Psoas muscle (tissue), 8 donors: ENCODE measurements around the gene NEURL1. TPM values are rescaled to one million over a fixed set of nuclear protein-coding genes. Genes with fewer than 3 reads are reported as not detected.
A peak's percentile ranks its signal among the peaks of the same experiment; 100 is the strongest.

Source experiments
- ATAC-seq, 4 donors: fragments of 200-7000 bp; cut with Tn5 transposase; one replicate each; pipeline ENCODE4 v1.9.1; 2020; ENCODE audit warnings: moderate library complexity in 3 of 4, mild to moderate bottlenecking in 2 of 4
- DNase-seq, 2 donors: peaks; one replicate each; pipeline ENCODE4 v3.0.0-alpha.2; 2020
- H3K27ac ChIP-seq: fragments of 200-600 bp; one replicate; pipeline ENCODE4 v1.8.0; 2022
- H3K27me3 ChIP-seq, 3 donors: fragments of 200-600 bp in 1 of 3; one replicate each; pipeline versions ENCODE4 v1.6.1 to v1.8.0; 2013 to 2022; ENCODE audit warnings: low read length in 2 of 3, mild to moderate bottlenecking in 2 of 3, moderate library complexity in 1 of 3; ENCODE audit not compliant: insufficient read depth in 3 of 3
- H3K36me3 ChIP-seq, 2 donors: fragments of 200-600 bp in 1 of 2; one replicate each; pipeline versions ENCODE4 v1.6.1 to v1.8.0; 2013 to 2022; ENCODE audit warnings: low read depth in 1 of 2, mild to moderate bottlenecking in 1 of 2, moderate library complexity in 1 of 2; ENCODE audit not compliant: insufficient read depth in 1 of 2
- H3K4me1 ChIP-seq: fragments of 200-600 bp; one replicate; pipeline ENCODE4 v1.8.0; 2022
- H3K4me3 ChIP-seq: fragments of 200-600 bp; one replicate; pipeline ENCODE4 v1.8.0; 2022; ENCODE audit warnings: mild to moderate bottlenecking
- H3K9me3 ChIP-seq: fragments of 200-600 bp; one replicate; pipeline ENCODE4 v1.8.0; 2022
- WGBS, 3 donors: extraction: QIAGEN DNeasy Blood & Tissue Kit; methylation state at CpG; one replicate each; pipeline versions ENCODE4 v1.1.6 to v1.1.7; 2013; 5-methylcytosine and 5-hydroxymethylcytosine counted together
- intact Hi-C, 2 donors: fragments of 100-400 bp; cut with DNase I; formaldehyde crosslinking; loops; one replicate each; pipeline versions ENCODE4 v1.11.0 to v1.14.2; 2022
- polyA plus RNA-seq, 3 donors: library from polyadenylated mRNA; stranded (reverse); fragments of 200-250 nt; gene quantifications; one replicate each; pipeline ENCODE4 v1.2.3, GENCODE V29; 2013
- total RNA-seq, 4 donors: library from RNA; stranded (reverse); fragmentation: NEBNext Ultra II Directional in 2 of 4; extraction: Animal tissue kit (Norgen Biotek cat#: 25700) in 2 of 4; gene quantifications; one replicate each; pipeline versions ENCODE4 v1.2.1 to v1.2.4, GENCODE V29; 2021 to 2023
- TF ChIP-seq, protein P1 (sequence below): fragments of 200-600 bp; IDR thresholded peaks from one replicate; pipeline ENCODE4 v1.8.0; 2022; ENCODE audit warnings: antibody characterized with exemption
- donor health status: healthy with polysubstance abuse.
- donor health status: DM: no; HTN: no; CAD: no; lungs with moderate emphysema.
- donor health status: Bipolar disorder and iron deficiency.
- donor health status: healthy.
- donor health status: DM: yes; HTN: yes; CAD: no.
- donor health status: DM: no; HTN: no; CAD: no.
- donor health status: DM: no; HTN: no; CAD: no.
- donor health status: DM: yes; HTN: yes; CAD: no.

The NEURL1 gene
- total and polyA plus RNA-seq, 7 donors = 10.9 to 103 (median 66.6) TPM

GRCh38 chr10:103534621-103535498 lies 41.4 kb downstream of the NEURL1 start:
- Histone ChIP-seq H3K27me3 (no peaks in the 10 kb centered on the region), H3K4me1 (no peaks in the 10 kb centered on the region), H3K4me3 (no peak overlapping the region), H3K9me3 (no peaks in the 10 kb centered on the region), H3K36me3 (no peaks in the 10 kb centered on the region), H3K27ac (no peak overlapping the region)
- TF ChIP-seq, protein P1, sequence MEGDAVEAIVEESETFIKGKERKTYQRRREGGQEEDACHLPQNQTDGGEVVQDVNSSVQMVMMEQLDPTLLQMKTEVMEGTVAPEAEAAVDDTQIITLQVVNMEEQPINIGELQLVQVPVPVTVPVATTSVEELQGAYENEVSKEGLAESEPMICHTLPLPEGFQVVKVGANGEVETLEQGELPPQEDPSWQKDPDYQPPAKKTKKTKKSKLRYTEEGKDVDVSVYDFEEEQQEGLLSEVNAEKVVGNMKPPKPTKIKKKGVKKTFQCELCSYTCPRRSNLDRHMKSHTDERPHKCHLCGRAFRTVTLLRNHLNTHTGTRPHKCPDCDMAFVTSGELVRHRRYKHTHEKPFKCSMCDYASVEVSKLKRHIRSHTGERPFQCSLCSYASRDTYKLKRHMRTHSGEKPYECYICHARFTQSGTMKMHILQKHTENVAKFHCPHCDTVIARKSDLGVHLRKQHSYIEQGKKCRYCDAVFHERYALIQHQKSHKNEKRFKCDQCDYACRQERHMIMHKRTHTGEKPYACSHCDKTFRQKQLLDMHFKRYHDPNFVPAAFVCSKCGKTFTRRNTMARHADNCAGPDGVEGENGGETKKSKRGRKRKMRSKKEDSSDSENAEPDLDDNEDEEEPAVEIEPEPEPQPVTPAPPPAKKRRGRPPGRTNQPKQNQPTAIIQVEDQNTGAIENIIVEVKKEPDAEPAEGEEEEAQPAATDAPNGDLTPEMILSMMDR = no peak
- DNase-seq (no peak), ATAC-seq (peak; percentile 33 to 86 (median 74))
- WGBS, 3 donors = 77 to 84% (median 82%) methylated on average over 3 of the region's 3 CpGs
- intact Hi-C loops = no loop called here

DNA sequence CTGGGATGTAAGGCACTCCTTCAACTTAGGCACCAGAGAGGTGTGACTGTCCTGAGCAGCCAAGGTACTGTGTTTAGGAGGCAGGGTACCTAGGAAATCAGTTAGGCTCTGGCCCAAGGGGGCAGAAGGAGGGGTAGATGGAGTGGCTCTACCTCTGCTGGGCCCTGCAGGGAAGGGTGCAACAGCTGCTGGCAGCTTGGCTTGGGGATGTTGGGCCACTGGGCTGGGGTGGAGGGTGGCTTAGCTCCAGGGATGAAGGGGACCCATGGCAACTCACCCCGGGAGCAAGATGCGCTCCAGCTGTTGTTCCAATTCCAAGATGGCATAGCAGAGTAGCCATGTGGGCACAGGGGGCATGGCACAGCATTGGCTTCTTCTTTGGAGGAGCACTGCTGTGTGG lies 42.1 kb downstream of the NEURL1 start:
- WGBS, 3 donors = 45 to 63% (median 52%) methylated on average over 2 of the region's 2 CpGs
- peak in 1 of 4 donors; percentile 13 for ATAC-seq
- TF ChIP-seq, protein P1 = no peak
- Histone ChIP-seq H3K9me3 (no peaks in the 10 kb centered on the region), H3K27ac (no peak overlapping the region), H3K4me1 (no peaks in the 10 kb centered on the region), H3K36me3 (no peaks in the 10 kb centered on the region), H3K4me3 (no peak overlapping the region), H3K27me3 (no peaks in the 10 kb centered on the region)
- intact Hi-C loops = no loop called here
- DNase-seq = no peak

DNA sequence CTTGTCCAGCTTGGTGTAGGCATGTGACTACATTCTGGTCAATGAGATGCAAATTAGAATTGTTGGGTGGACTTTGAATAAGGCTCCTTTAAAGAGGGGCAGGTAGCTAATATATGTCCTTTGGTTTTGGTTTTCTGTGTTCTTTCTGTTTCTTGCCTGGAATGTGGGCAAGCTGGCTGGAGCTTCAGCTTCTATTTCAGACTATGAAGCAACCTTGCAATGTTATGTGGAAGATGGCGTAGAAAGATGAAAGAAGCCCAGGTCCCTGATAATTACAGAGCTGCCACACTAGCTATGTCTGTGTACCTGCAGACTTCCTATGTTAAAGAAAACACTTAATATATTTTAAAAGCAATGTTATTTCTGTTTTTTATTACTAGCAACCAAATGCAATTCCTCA lies 46.2 kb downstream of the NEURL1 start:
- no peak for ATAC-seq
- Histone ChIP-seq H3K27ac (no peak overlapping the region), H3K27me3 (no peaks in the 10 kb centered on the region), H3K36me3 (no peaks in the 10 kb centered on the region), H3K4me3 (no peak overlapping the region), H3K4me1 (peaks cover 4% of the 10 kb centered on the region), H3K9me3 (no peaks in the 10 kb centered on the region)
- TF ChIP-seq, protein P1 = no peak
- no peak for DNase-seq
- 0 to 65% (median 65%) methylated on average over 1 of the region's 1 CpG for WGBS, 3 donors
- intact Hi-C loops = no loop called here

- TF ChIP-seq, protein P1 = no peak
- peaks cover 8% of the 10 kb centered on the region for H3K4me1 ChIP-seq
- no peaks in the 10 kb centered on the region for H3K9me3 ChIP-seq
- no peak for DNase-seq
- intact Hi-C loops = no loop called here
- no peaks in the 10 kb centered on the region for H3K27me3 ChIP-seq
- no peak overlapping the region for H3K27ac ChIP-seq
- no peak for ATAC-seq
- H3K36me3 ChIP-seq = no peaks in the 10 kb centered on the region
- WGBS, 3 donors = 82 to 90% (median 87%) methylated on average over 4 of the region's 4 CpGs
- H3K4me3 ChIP-seq = no peak overlapping the region
Observed at GRCh38 chr10:103540722-103541121, 47.2 kb downstream of the NEURL1 start.
